NCI-H2107 (cell line): ENCODE results near the gene MAF.

Experiments
- DNase-seq: peaks from one replicate; lab custom pipeline; 2025; lab: John Stamatoyannopoulos, UW

Gene MAF

GRCh38 chr16:79589601-79590102 lies 10.9 kb downstream of the MAF start:
- DNase-seq: no peak

GRCh38 chr16:79587897-79588296 lies 12.6 kb downstream of the MAF start:
- no peak for DNase-seq

GRCh38 chr16:79587296-79587695 lies 13.2 kb downstream of the MAF start:
- no peak for DNase-seq

GRCh38 chr16:79582789-79583188 lies 17.7 kb downstream of the MAF start:
- no peak for DNase-seq

DNA sequence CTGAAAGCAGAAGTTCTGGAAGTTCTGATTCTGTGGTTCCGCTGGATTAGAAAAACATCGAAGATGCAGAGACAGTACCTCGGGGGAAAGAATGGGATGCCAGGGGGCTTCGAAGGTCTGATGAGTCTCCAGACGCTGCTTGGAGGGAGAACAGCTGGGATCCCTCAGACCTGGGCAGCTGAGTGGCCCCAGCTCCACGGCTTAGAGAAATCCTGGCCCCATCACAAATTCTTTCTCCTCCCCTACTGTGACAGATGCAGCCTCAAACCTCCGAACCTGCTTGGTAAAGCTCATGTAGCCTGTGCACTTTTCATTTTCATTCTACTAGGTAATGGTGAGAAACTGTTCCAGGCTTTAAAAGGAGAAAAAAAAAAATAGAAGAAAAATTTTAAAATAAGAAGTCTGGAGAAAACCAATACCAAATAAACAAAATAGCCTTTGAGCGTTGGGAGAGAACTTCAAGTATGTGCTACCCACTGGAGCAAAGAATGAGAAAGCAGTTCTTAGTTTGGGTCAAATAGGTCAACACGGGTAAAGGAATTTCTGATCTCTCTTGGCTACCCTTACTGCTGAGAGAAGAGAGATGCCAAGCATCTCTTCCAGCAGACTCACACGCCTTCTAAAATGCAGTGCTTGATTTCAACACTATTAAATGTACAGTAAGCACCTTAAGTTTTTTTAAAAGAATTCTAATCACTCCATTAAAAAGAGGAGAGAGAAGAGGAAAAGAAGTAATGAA lies 19.9 kb downstream of the MAF start:
- no peak for DNase-seq

- DNase-seq: no peak
Observed at GRCh38 chr16:79576602-79577001, 23.9 kb downstream of the MAF start.

GRCh38 chr16:79573884-79574283 lies 26.7 kb downstream of the MAF start:
- DNase-seq: no peak

DNA sequence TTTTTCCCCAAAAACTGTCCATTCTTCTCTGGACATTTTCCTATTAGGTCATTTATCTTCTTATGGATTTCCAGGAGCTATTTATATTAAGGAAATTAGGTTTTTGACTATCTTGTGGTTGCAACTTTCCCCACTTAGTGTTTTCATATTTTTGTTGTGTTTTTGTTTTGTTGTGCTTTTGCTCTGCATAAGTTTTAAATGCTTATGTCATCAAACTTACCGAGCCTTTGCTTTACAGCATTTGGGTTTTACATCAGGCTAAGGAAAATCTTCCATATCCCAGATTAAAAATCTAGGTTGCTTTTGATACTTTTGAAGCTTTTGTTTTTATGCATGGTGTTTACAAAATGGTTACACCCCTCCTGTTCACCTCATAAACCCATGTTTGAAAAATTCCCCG lies 27.5 kb downstream of the MAF start:
- no peak for DNase-seq

GRCh38 chr16:79571903-79572535 lies 28.5 kb downstream of the MAF start:
- DNase-seq: no peak

- no peak for DNase-seq
Observed at GRCh38 chr16:79571065-79571902, 29.3 kb downstream of the MAF start.

GRCh38 chr16:79564671-79565107 lies 35.8 kb downstream of the MAF start:
- no peak for DNase-seq

GRCh38 chr16:79563921-79564320 lies 36.6 kb downstream of the MAF start:
- DNase-seq: no peak

- no peak for DNase-seq
Observed at GRCh38 chr16:79562166-79562823, 38.2 kb downstream of the MAF start.

DNA sequence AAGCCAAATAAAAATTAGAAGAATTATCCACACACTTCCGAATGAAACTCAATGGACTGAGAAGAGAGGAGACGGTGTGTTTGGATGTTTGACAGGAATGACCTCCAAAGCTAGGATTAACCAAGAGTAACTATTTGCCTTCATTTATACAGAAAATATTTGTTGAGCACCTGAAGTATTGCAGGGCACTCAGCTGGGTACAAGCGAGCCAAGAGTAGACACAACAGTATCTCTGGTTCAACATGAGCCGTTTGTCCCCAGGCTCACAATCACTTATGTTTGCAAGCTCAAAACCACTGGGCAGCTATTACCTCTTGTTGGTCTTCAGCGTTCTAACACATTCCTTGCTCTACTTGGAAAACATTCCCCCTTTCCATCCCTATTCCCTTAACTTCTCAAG lies 38.8 kb downstream of the MAF start:
- DNase-seq: no peak

DNA sequence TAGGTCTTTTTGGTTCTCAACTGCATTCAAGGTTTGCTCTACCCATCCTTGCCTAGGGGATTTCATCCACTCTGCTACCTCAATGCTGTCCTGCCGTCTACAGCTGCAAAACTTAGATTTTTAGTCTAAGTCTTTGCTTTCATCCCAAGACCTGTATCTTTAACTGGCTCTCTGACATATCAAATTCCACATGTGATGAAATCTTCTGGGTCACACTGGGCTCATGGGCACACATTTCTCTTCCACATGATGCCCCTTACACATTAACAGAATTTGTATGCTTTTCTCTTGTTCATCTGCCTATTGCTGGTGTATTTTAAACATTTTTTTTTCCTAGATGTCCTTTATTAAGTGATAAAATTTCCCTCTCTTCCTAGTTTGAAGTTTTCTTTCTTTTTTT lies 39.6 kb downstream of the MAF start:
- no peak for DNase-seq

- DNase-seq: no peak
Observed at GRCh38 chr16:79560318-79560717, 40.2 kb downstream of the MAF start.

- no peak for DNase-seq
Observed at GRCh38 chr16:79559532-79559931, 41.0 kb downstream of the MAF start.

GRCh38 chr16:79557421-79557820 lies 43.1 kb downstream of the MAF start:
- DNase-seq: no peak

DNA sequence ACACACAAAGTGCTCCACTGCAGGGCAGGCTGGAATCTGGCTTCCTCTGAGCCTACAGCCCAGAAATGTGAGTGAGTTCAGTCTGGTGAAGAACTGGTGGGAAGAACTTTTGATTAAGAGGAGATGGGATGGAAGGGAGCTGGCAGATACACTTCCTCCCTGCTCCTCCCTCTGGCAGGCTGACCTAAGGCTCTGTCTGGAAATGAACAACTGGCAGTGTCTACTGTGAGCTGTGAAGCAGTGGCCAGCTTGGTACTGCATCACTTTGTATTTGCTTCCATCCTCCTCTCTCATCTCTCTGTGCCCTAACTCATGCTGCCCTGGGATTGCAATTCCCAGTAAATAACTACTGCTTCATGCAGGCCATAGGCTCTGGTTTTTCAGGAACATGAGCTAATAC lies 45.6 kb downstream of the MAF start:
- DNase-seq: no peak

DNA sequence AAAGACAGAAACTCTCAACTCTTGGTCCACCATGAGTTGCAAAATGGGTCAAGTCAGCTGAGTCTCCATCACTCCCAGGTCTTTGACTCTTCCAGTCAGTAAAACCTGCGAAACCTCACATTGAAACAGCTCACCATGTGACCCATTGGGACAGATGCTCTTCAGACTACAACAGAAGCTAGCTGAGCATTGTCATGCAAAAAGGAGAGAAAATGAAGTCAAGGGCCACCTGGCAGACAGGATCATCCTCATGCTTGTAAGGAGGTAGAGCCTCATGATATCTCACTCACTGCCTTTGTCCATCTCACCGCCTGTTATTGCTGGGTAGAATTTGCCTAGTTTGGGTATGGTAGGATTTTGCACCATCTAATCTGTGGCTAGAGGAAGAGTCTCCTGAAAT lies 50.2 kb downstream of the MAF start:
- no peak for DNase-seq

DNA sequence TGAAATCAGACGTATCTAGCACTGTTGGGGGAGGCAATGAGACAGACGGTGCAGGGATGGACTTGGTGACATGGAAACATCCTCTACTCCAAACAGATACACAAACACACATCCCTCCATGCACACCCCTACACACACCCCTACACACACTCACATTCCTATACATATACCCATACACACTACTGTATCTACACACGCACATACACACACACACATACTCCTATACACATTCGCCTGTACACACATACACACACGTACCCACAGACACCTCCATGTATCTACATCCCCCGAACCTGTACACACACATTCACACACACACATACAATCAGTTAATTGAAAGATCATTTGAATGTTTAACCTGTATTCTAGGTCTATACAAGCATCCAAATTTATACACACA lies 53.5 kb downstream of the MAF start:
- DNase-seq: no peak
